Small intestine (tissue), 7 donors: ENCODE data around the gene AFF1. TPM values are rescaled to one million over a fixed set of nuclear protein-coding genes. Genes with fewer than 3 reads are reported as not detected.

Experiments used
- DNase-seq, 2 donors: peaks; one replicate each; pipeline versions ENCODE4 v3.0.0 to v3.0.0-alpha.2; 2013
- FAIRE-seq: peaks from 2 replicates; lab custom pipeline; 2012; peaks lifted over from hg19 to GRCh38; lab: Jason Lieb, UNC
- H3K27ac ChIP-seq, 3 donors: one replicate each; pipeline ENCODE4 v1.5.1; 2013; ENCODE audit warnings: low read length in 2 of 3, mild to moderate bottlenecking in 2 of 3, control low read depth in 1 of 3, inconsistent platforms in 1 of 3, low read depth in 1 of 3, moderate library complexity in 1 of 3
- H3K27me3 ChIP-seq, 3 donors: one replicate each; pipeline ENCODE4 v1.6.1; 2013; ENCODE audit warnings: low read length in 3 of 3, inconsistent platforms in 1 of 3; ENCODE audit not compliant: control insufficient read depth in 3 of 3, insufficient read depth in 3 of 3
- H3K36me3 ChIP-seq, 3 donors: one replicate each; pipeline ENCODE4 v1.6.1; 2013; ENCODE audit warnings: low read length in 3 of 3, inconsistent platforms in 1 of 3, low read depth in 1 of 3, mild to moderate bottlenecking in 1 of 3, moderate library complexity in 1 of 3; ENCODE audit not compliant: control insufficient read depth in 3 of 3, insufficient read depth in 2 of 3
- H3K4me1 ChIP-seq, 3 donors: one replicate each; pipeline ENCODE4 v1.6.1; 2013; ENCODE audit warnings: low read length in 2 of 3, inconsistent platforms in 1 of 3, low read depth in 1 of 3, mild to moderate bottlenecking in 1 of 3, moderate library complexity in 1 of 3; ENCODE audit not compliant: control insufficient read depth in 3 of 3, insufficient read depth in 2 of 3
- H3K4me3 ChIP-seq, 3 donors: one replicate each; pipeline ENCODE4 v1.5.1; 2013; ENCODE audit warnings: low read length in 3 of 3, control low read depth in 1 of 3, inconsistent platforms in 1 of 3, low read depth in 1 of 3, mild to moderate bottlenecking in 1 of 3, moderate library complexity in 1 of 3
- H3K9me3 ChIP-seq, 2 donors: one replicate each; pipeline ENCODE4 v1.6.1; 2013; ENCODE audit warnings: low read depth in 1 of 2, low read length in 1 of 2; ENCODE audit not compliant: control insufficient read depth in 2 of 2, insufficient read depth in 1 of 2
- WGBS, 3 donors: extraction: QIAGEN DNeasy Blood & Tissue Kit; methylation state at CpG; one replicate each; pipeline ENCODE4 v1.1.7; 2013; 5-methylcytosine and 5-hydroxymethylcytosine counted together
- polyA plus RNA-seq, 4 donors: library from polyadenylated mRNA; stranded (reverse) in 3 of 4; unstranded in 1 of 4; fragments of 200-250 nt in 3 of 4; fragments of 120-200 nt in 1 of 4; gene quantifications; one replicate each; pipeline versions ENCODE4 v1.2.1 to v1.2.3, GENCODE V29; 2013
- donor health status: healthy with polysubstance abuse.
- donor health status: control.
- donor health status: control.
- donor health status: Bipolar disorder and iron deficiency.
- donor health status: healthy.

AFF1 gene
- polyA plus RNA-seq, 4 donors: 5.4 to 50.7 (median 10.4) TPM

DNA sequence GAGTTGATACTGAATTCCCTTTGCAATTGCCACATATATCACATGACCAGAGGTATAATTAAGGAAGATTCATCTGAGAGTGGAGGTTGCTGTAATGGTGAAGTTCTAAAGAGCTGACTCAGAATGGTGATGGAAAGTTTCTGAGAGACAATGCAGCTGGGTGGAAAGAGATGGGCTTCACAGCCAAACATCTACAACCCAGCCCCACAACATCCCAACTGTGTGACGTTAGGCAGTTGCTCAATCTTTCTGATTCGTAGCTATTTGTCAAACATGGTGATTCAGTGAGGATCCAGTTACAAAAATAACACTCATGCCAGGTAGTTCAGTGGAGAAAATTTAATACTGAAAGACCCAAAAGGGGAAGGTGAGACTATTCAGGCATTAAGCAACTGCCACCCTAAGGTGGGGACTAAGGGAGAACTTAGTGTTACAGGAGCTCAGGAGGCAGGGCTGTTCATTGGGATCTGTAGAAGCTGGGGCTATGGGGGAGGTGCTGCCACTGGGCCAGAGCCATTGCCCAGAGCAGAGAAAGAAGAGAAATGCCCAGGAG is 6.9 kb upstream of the AFF1 start:
- H3K9me3 ChIP-seq: peaks cover 0 to 5% of the 10 kb centered on the region in 2 donors
- DNase-seq: no peak
- peaks cover 0 to 7% (median 0%) of the 10 kb centered on the region in 3 donors for H3K4me1 ChIP-seq
- WGBS, 3 donors: 51 to 80% (median 70%) methylated on average over 2 of the region's 2 CpGs
- H3K36me3 ChIP-seq: peaks cover 0 to 9% (median 7%) of the 10 kb centered on the region in 3 donors
- H3K27ac ChIP-seq: peak overlapping the region in 1 of 3 donors; percentile 33
- FAIRE-seq: no peak
- H3K4me3 ChIP-seq: no peak overlapping the region
- H3K27me3 ChIP-seq: no peaks in the 10 kb centered on the region

DNA sequence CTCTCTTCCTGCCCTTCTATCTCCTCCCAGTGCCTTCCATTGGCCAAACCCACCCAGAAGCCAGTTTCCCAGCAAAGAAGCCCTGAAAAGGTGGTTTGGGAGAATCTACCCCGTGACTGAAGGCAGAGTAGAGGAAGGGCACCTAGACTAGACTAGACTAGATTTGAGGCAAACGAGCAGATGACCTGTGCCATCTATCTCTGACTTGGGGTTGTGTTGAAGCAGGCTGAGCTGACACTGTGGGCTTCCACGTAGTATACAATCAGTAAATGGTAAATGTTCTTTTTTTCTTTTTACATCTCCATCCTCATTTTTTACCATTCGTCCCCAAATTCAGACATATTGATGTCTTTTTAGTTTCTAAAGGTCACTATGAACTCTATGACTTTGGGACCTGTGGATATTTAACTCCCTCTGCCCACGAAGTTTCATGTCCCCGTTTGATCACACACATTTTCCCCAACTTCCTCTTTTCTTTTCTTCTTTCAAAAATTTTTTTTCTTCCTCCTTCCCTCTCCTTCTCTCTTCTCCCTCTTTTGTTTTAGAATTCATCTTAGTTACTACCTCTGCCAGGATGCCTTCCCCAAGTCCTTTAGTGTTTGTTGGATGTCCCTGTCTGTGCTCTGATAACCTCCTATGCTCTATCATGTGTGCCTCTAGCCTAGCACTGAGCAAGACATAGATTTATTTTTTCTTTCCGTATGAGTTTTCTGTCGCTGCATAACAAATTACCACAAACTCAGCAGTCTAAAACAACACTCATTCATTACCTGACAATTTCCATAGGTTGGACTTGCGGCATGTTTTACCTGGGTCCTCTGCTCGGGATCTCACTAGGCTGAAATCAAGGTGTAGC is 6.2 kb upstream of the AFF1 start:
- H3K27me3 ChIP-seq: no peaks in the 10 kb centered on the region
- peaks cover 0 to 5% of the 10 kb centered on the region in 2 donors for H3K9me3 ChIP-seq
- H3K36me3 ChIP-seq: peaks cover 0 to 9% (median 7%) of the 10 kb centered on the region in 3 donors
- 80 to 88% (median 86%) methylated on average over 10 of the region's 10 CpGs for WGBS, 3 donors
- H3K4me1 ChIP-seq: peaks cover 0 to 7% (median 0%) of the 10 kb centered on the region in 3 donors
- peak overlapping the region in 1 of 3 donors; percentile 33 for H3K27ac ChIP-seq
- FAIRE-seq (no peak), DNase-seq (no peak)
- no peak overlapping the region for H3K4me3 ChIP-seq

DNA sequence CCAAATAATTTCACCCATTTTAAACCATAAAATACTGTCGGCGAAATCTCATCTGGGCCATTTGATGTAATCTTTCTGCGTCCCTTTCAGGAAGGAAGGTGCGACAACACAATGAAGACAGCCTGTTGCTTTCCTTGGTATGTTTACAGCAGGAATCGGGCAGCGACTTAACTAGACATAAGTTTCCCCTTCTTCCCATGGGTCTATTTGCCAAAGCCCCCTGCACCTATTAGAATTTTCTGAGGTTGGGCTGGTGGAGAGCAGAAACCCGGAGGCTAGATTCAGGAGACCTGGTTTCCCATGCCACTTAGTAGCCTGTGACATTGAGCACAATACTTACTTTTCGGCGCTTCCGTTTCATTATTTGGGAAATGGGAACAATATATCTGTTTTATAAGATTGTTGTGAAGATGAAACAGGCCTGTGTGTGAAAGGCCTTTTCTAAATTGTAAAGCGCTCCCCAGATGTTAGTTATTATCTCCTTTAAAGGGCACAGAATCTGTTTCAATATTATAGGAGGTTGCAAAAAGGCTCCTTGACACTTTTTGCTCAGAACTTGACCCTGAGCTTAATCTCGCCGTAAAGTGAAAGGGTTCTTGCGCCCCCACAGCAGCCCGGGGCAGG is 552 bp upstream of the AFF1 start:
- FAIRE-seq (no peak), DNase-seq (no peak)
- peaks cover 0 to 7% (median 5%) of the 10 kb centered on the region in 3 donors for H3K36me3 ChIP-seq
- 2 to 7% (median 3%) methylated on average over 15 of the region's 15 CpGs for WGBS, 3 donors
- H3K4me3 ChIP-seq: peak overlapping the region; percentile 53 to 83 (median 75)
- peaks cover 1 to 15% (median 12%) of the 10 kb centered on the region in 3 donors for H3K4me1 ChIP-seq
- no peaks in the 10 kb centered on the region for H3K27me3 ChIP-seq
- no peaks in the 10 kb centered on the region for H3K9me3 ChIP-seq
- H3K27ac ChIP-seq: peak overlapping the region; percentile 91 to 98 (median 92)

DNA sequence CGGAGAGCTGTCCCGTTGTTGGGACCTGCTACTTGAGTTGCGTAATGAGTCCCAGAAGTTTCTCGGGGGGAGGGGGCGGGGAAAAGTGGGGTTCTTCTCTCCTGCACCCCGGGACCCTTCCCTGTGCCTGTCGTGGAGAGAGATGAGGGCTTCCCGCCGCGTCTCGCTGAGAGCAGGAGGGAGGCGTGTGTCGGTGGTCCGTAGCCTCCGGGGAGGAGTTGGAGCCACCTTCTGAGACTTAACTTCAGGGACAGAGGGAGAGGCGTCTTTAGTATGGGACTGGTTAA is 698 bp downstream of the AFF1 start:
- DNase-seq: peak in 1 of 2 donors; percentile 51

DNA sequence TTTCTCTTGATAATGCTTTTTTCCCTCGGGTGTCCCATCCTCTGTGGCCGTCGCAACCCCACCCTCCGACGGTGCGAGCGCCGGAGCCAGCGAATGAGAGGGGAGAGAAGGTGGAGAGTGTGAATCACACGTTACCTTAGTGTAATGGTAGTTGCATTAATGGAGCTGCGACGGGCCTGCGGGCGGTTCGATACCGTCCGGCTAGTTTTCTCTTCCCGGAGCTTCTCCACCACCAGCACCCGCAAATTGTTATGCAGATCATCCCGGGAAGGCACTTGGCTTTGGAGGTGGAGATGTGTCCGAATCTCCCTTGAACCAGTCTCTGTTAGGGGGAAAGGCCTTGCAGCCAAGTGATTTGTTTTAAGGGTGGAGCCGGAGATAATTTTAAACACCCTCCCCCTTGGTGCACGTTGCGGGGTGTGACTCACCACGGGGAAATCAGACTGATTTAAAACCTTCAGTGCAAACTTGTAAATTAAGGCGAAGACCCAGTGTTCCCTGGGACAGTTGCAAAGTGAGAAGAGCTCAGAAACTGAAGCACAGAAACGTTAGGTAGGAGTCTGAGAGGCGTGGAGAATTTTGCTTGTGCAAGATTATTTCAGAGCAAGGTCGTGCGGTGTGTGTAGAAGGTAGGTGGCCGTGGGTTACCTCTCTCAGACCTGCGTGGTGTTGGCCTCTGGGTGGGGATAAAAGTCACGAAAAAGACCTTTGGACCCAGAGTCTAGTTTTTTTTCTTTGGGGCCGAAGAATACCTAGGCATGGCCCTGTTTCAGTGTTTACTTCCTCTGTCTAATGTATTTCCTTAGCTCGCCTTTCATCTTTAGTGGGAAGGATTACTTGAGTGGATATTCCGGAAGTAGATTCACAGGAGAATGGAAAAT is 1.3 kb downstream of the AFF1 start:
- Histone ChIP-seq H3K4me1 (peaks cover 6 to 30% (median 20%) of the 10 kb centered on the region in 3 donors), H3K27ac (peak overlapping the region; percentile 93 to 96 (median 96)), H3K27me3 (no peaks in the 10 kb centered on the region), H3K36me3 (peaks cover 0 to 5% (median 4%) of the 10 kb centered on the region in 3 donors), H3K4me3 (peak overlapping the region; percentile 79 to 93 (median 83)), H3K9me3 (no peaks in the 10 kb centered on the region)
- 2 to 9% (median 5%) methylated on average over 36 of the region's 36 CpGs for WGBS, 3 donors
- FAIRE-seq: no peak
- DNase-seq: peak; percentile 90 to 91

More for the DNA sequence above, 698 bp downstream of the AFF1 start:
- Histone ChIP-seq H3K4me1 (peaks cover 6 to 28% (median 20%) of the 10 kb centered on the region in 3 donors), H3K27me3 (no peaks in the 10 kb centered on the region), H3K27ac (peak overlapping the region; percentile 93 to 96 (median 96)), H3K36me3 (peaks cover 0 to 7% (median 5%) of the 10 kb centered on the region in 3 donors), H3K4me3 (peak overlapping the region; percentile 79 to 93 (median 83)), H3K9me3 (no peaks in the 10 kb centered on the region)
- no peak for FAIRE-seq
- 1% methylated on average over 16 of the region's 16 CpGs for WGBS, 3 donors

DNA sequence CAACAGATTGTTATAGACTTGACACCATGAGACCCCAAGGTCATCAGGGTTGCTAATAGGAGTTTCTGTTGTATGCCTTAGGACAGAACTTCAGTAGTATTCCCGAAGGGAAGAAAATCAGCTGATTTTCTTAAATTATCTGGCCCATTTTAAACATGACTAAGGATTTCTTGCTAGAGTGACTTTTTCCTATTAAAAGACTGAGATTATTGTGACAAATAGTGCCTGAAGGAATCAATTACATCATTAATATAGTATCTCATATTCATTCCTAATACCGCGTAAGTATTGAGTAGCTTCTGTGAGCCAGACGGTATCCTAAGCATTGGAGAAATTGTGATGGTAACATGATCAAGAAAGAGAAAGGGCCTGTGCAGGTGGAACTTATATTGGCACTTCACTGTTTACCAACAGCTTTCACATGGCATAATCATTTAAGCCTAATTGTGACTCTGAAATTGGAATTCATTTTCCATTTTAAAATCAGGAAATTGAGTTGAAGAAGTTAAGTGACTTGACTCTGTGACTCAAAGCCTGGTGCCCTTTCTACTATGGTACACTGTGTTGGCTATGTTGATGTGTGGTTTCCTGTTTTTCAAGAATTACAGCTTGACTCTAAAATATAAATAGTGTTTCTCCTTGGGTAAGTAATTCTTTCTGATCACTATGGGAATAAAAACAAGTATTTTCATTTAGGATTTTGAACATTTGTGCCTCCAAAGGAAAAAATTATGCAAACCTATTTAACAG is 4.1 kb downstream of the AFF1 start:
- Histone ChIP-seq H3K4me3 (no peak overlapping the region), H3K9me3 (no peaks in the 10 kb centered on the region), H3K27ac (peak overlapping the region in 2 of 3 donors; percentile 41 to 77), H3K4me1 (peaks cover 10 to 42% (median 24%) of the 10 kb centered on the region in 3 donors), H3K27me3 (no peaks in the 10 kb centered on the region), H3K36me3 (peaks cover 0 to 3% (median 0%) of the 10 kb centered on the region in 3 donors)
- DNase-seq (peak; percentile 34 to 38), FAIRE-seq (no peak)
- WGBS, 3 donors: 75 to 84% (median 79%) methylated on average over 4 of the region's 4 CpGs

DNA sequence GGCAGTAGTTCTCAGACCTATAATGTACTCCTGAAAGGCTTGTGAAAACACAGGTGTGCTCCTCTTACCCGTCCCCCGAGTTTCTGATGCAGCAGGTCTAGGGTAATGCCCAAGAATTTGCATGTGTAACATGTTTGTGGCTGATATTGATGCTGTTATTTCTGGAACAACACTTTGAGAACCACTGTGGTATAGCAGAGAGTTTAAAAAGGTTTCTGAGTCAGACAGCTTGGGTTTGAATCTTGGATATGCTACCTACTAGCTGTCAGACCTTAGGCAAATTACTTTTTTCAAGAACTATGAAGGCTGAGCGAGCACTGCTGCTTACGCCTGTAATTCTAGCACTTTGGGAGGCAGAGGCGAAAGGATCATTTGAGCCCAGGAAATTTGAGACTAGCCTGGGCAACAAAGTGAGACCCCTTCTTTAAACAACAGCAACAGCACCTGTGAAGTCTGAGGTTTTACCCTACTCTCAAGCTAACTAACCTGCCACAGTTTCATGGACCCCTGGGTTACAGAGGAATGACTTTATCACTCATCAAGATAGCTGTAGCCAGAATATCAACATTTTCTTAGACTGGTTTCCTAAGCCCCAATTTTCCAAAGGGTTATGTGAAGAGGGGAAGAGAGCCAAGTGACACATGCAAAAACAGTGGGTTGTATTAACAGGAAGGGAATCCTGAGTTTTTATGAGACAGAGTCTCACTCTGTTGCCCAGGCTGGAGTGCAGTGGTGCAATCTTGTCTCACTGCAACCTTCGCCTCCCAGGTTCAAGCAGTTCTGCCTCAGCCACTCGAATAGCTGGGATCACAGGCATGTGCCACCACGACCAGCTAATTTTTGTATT is 5.1 kb downstream of the AFF1 start:
- Histone ChIP-seq H3K9me3 (no peaks in the 10 kb centered on the region), H3K4me3 (no peak overlapping the region), H3K36me3 (peaks cover 0 to 3% (median 0%) of the 10 kb centered on the region in 3 donors), H3K4me1 (peaks cover 10 to 42% (median 25%) of the 10 kb centered on the region in 3 donors), H3K27me3 (no peaks in the 10 kb centered on the region), H3K27ac (peak overlapping the region in 2 of 3 donors; percentile 41 to 78)
- 59 to 73% (median 63%) methylated on average over 8 of the region's 8 CpGs for WGBS, 3 donors
- FAIRE-seq: no peak
- DNase-seq: no peak
